ENCODE results near the gene MAP3K15.

Gene MAP3K15

DNA sequence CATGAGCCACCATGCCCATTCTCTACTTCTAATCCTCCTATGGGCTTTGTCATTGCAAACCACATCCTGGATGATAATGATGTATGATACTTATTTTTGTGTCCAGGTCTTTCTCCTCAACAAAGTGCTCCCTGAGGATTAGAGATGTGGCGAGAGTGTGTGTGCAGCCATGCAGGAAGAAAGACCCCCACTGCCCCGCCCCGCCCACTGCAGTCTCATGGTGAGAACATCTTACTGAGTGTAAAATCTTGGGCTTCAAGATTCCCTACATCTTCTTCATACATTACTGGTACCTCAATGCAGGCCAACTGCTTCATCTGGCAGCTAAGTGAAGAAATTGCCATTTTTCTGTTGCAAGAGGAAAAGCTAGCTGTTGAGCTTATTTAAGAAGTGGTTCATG lies 25.9 kb upstream of the MAP3K15 start:
- no peak for DNase-seq (ENCODE audit: extremely low read depth, low read depth)
- no peak for TF ChIP-seq CTCF (IDR thresholded peaks at IDR 0.05; ENCODE audit: low read depth, low read length)

- DNase-seq (ENCODE audit: extremely low read depth, low read depth): no peak
- TF ChIP-seq CTCF (IDR thresholded peaks at IDR 0.05; ENCODE audit: low read depth, low read length): no peak
Observed at GRCh38 chrX:19540076-19540475, 24.8 kb upstream of the MAP3K15 start.

DNA sequence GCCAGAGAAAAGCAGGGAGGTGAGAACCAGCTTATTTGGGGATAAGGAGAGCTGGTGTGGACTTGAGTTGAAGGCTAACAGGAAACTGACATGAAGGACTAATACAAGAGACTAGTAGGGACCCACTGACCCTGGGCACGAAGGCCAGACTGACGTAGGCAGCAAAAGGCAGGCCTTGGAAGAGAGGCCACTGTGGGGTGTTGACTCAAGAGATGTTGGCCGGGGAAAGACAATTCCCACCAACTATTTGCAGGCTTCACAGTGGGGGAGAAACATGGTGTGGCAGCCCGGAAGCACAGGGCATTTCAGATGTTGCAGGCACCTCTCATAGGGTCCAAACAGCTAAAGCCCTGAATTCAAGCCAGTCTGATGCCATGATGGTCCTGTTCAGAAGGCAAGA lies 24.4 kb upstream of the MAP3K15 start:
- TF ChIP-seq CTCF (IDR thresholded peaks at IDR 0.05; ENCODE audit: low read depth, low read length): no peak
- no peak for DNase-seq (ENCODE audit: extremely low read depth, low read depth)

DNA sequence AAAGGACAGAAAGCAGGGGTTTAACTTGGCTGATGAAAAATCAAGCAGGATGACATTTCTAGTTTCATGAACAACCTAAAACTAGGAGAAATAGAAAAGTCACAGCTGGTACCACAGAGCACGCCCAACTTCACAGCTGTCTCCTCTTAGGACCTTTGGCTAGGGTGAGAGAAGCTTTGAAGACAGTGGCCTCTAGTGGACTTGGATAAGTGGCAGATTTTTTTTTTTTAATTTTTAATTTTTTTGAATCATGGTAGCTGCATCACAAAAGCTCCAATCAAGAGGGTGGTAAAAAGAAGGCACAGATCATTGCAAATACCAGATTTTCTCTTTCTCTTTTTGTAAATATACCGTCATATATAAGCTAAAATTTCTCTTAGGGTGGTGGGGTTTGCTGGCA lies 20.2 kb upstream of the MAP3K15 start:
- peak; percentile 23 for TF ChIP-seq CTCF (IDR thresholded peaks at IDR 0.05; ENCODE audit: low read depth, low read length)
- DNase-seq (ENCODE audit: extremely low read depth, low read depth): no peak

DNA sequence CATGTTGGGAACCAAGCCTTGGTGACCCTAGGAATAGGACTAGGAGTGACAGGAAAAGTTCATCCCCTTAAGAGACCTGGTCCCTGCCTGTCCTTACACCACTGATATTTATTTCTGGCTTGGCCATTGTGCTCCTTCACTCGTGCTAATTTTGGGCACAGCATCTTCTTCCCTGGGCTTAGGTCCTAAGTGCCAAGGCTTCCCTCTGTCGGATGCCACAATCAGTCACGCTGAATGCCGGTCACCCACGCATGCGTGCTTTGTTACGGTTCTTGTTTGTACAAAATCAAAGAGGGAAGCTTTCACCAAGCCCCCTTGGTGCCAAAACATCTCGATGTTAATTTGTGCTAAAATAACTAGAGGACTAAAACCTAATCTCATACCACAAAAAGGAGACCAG lies 17.4 kb upstream of the MAP3K15 start:
- TF ChIP-seq CTCF (IDR thresholded peaks at IDR 0.05; ENCODE audit: low read depth, low read length): no peak
- DNase-seq (ENCODE audit: extremely low read depth, low read depth): no peak

- DNase-seq (ENCODE audit: extremely low read depth, low read depth): no peak
- TF ChIP-seq CTCF (IDR thresholded peaks at IDR 0.05; ENCODE audit: low read depth, low read length): no peak
Observed at GRCh38 chrX:19517965-19518364, 2.7 kb upstream of the MAP3K15 start.

DNA sequence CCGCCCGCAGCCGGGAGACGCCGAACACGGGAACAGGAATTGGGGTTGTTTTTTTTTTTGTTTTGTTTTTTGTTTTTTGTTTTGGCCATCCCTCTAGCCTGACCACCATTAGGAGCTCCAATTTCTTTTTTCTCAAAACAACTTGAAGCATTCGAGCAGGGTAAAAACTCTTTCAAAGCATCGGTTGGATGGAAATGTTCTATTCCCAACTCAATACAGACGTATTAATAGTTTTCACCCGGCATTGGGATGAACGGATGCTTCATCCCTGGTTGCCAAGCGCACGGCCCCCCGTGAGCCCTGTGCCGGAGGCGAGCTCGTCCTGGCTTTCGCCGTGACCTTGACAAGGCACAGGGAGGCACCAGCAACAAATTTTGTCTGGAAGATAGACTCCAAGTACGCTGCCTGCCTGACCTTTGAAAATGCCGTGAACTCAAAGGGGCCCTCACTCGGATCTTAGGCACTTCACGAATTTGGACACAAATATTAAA lies 352 bp upstream of the MAP3K15 start:
- no peak for DNase-seq (ENCODE audit: extremely low read depth, low read depth)
- no peak; the same call in 1 of the 2 replicates for TF ChIP-seq CTCF (IDR thresholded peaks at IDR 0.05; ENCODE audit: low read depth, low read length)

Measured in AG09319 (cell line).